GM12892 (cell line): ENCODE data around the gene AKR1C4.

Experiments
- POLR2A ChIP-seq: IDR thresholded peaks from 2 replicates; pipeline ENCODE4 v1.6.1; 2011; ENCODE audit warnings: low read depth, low read length, control low read depth
- POLR2AphosphoS5 ChIP-seq: IDR thresholded peaks from 2 replicates; pipeline ENCODE4 v1.6.1; 2011; ENCODE audit warnings: low read depth, low read length, control low read depth

GRCh38 chr10:5219262-5219661 is 22.6 kb downstream of the AKR1C4 start:
- TF ChIP-seq POLR2A, result no peak
- TF ChIP-seq POLR2AphosphoS5, result no peak
